Stimulated activated CD4-positive, alpha-beta T cell treated with anti-CD3 and anti-CD28 coated beads, Interleukin-12 subunit alpha, Interleukin-12 subunit beta, amount 100 ng/mL, for 4 hours (primary cell): ENCODE results near the gene SNX1.

ENCODE experiments used
- DNase-seq: peaks from one replicate; pipeline ENCODE4 v3.0.0-alpha.2; 2020

SNX1 gene

GRCh38 chr15:64148581-64148980 is 52.8 kb downstream of the SNX1 start:
- DNase-seq = no peak

- DNase-seq = no peak
Observed at GRCh38 chr15:64149424-64149823, 53.6 kb downstream of the SNX1 start.

DNA sequence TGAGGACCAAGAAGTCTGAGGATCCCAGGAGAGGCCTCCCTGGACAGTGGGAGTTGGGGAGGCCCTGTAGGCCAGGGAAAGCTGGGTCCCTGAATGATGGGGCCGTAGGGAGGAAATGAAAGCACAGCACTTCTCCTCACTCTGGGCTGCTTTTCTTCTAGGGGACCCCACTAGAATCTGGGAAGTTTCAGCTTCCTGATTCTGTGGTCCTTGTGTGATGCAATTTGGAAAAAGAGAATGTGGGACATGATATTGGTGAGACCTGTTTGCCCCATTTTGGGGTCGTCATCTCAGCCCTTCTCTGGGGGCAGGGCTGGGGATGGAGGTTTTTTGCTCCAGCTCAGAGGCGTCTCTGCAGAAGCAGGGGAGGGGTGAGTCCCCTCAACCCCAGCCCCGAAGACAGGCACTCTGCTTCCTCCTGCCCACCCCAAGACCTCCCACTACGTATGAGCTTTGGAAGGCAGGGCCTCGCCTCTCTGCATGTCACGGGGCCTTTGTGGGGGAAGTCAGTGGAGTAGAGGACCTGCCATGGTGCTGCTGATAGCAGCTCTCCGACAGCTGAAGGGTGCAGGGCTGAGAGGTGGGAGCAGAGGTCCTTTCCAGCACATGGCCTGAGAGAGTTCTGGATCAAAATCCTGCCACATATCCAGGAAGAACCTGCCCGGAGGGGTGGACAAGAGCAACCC is 54.3 kb downstream of the SNX1 start:
- no peak for DNase-seq

DNA sequence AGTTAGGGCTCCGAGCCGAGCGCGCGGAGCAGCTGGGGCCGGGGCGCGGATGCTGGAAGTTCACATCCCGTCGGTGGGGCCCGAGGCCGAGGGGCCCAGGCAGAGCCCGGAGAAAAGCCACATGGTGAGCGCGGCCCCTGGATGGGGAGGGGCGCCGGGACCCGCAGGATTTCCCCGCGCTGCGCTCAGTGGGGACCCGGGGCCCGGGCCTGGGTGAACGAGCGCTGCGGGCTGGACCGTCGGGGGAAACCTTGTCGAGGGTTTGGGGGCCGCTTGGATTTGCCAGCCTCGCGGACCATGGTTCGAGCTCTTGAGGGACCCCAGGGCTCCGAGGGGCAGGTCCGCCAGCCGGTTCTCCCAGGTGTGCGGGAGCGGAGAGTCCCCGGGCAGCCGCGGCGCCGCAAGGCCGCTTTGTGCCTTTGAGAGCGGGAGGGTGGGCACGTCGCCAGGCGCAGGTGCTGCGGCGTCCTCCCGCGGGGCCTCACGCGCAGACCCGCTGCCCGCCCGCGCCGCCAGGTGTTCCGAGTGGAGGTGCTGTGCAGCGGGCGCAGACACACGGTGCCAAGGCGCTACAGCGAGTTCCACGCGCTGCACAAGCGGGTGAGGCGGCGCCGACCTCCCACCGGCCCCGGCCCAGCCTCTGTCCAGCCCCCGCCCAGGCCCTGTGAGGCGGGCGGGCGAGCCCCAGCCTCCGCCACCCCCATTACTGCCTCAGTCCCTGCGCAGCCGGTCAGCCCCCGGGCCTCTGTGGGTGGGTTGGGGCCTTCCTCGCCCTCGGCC is 56.1 kb downstream of the SNX1 start, which contains the start of gene SNX22:
TSS of gene SNX22 (plus strand) at position 5 of the 780 bp plus-strand sequence. CDS start at position 50, 45 bp downstream.
- no peak for DNase-seq

DNA sequence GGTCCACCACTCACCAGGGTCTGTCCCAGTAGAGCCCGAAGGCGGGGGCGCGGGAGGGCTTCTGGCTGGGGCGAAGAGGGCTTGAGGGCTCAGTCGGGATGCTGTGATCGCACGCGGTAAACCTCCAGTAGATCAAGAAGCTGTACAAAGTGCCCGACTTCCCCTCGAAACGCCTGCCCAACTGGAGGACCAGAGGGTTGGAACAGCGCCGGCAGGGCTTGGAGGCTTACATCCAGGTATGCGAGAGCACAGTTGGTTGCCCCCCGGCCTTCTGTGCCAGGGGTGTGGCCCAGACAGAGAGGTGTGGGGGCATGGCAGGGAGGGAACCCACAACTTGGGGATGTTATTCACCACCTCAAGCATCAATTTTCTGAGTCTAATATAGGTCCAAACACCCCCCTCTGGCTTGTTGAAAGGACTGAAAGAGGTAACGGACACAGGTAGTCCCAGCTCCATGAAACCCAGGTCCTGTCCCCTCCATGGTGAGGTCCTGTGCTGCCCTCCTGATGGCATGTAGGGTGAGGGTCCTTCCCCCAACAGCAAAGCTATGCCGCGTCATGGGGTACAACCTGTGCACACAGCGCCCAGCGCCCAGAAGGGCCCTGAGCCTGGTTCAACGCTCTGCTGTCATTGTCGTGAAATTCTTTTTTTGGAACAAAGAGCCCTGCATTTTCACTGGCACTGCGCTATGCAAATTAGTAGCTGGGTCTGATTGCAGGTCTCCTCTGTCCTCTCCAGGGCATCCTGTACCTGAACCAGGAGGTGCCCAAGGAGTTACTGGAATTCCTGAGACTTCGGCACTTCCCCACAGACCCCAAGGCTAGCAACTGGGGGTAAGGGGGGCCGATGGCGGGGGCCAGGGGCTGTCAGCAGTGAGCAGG is 57.0 kb downstream of the SNX1 start:
- DNase-seq = no peak

DNA sequence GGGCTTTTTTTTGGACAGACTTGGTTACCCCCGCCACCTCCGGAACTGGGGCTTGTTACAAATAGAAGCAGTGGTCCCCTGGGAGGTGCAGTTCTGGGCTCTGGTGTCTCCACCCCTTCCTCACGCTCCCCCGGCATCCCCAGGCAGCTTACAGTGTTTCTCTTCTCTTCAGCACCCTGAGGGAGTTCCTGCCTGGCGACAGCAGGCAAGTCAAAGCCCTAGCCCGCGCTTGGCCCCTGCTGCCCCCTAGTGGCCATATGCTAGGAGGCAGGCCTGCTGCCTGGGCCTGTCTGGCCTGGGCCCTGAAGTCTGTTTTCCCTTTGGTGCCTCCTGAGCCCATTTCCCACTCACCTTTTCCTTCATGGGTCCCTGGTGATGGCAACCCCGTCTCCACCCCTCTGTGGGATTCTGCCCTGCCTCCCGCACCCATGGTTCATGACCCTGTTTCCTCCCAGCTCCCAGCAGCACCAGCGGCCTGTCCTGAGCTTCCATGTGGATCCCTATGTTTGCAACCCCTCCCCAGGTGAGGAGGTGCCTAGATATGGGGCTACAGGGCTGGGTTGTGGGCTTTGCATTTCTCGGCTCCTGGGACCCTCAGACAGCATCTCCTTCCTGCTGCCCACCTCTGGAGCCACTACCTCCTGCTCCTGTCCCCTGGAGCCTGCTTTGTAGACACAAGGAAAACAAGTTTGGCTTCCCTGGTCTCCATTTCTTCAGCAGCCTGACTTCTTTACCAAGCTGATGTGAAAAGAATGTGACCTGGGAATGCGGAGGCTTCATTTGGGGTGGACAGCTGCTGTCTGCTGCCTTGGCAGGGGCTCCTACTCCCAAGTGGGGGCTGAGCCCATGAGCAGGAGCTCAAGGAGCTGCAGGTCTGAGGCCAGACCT is 57.9 kb downstream of the SNX1 start:
- DNase-seq = peak; percentile 91

GRCh38 chr15:64155802-64156651 is 60.2 kb downstream of the SNX1 start:
- DNase-seq = no peak

GRCh38 chr15:64156652-64157331 is 61.0 kb downstream of the SNX1 start:
- DNase-seq = no peak

GRCh38 chr15:64157599-64158125 is 61.9 kb downstream of the SNX1 start:
- no peak for DNase-seq

GRCh38 chr15:64158363-64159134 is 62.8 kb downstream of the SNX1 start:
- no peak for DNase-seq

DNA sequence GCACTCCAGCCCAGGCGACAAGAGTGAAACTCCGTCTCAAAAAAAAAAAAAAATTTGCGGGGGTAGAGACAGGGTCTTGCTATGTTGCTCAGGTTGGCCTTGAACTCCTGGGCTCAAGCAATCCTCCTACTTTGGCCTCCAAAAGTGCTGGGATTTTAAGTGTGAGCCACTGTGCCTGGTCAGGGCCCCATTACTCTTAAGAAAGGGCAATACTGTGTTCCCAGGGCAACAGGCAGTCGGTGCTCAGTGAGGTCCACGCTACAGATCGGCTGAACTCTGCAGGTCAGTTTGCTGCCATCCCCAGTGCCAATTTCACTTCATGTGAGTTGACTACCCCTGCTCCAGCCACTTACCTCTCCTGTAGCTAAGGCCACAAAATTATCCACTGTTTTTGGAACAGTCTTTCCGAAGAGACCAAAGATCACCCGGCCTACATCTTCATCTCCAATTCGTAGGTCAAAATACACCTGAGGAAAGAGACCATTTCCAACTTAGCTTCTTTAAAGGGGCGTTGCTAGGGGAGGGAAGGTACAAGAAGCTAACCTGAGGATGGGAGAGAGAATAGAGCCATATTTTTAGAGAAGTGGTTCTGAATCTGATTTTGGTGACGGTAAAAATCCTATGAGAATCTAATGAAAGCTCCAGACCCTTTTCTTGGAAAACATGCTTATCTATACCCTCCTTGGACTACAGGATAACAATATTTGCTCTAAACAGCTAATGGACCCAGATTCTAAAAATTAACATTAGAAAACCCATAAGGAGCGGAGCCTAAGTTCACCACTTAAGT is 66.1 kb downstream of the SNX1 start:
- DNase-seq = no peak

GRCh38 chr15:64162478-64162868 is 66.7 kb downstream of the SNX1 start:
- DNase-seq = no peak

- DNase-seq = peak; percentile 95
Observed at GRCh38 chr15:64162869-64163658, 67.3 kb downstream of the SNX1 start, which contains the start of gene PPIB. TSS of gene PPIB (minus strand) at chr15:64163022. CDS start at chr15:64162986, 36 bp downstream.

GRCh38 chr15:64163659-64164362 is 68.0 kb downstream of the SNX1 start:
- no peak for DNase-seq

DNA sequence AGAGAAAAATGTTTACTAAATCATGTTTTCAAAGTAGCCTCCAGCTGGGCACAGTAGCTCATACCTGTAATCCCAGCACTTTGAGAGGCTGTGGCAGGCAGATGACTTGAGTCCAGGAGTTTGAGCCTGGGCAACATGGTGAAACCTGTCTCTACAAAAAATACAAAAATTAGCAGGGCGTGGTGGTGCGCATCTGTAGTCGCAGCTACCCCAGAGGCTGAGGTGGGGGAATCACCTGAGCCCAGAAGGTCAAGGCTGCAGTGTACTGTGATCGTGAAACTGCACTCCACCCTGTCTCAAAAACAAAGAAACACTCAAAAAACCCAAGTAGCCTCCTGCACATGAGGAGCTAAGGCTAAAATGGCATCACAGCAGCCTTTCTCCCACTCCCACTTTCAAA is 68.7 kb downstream of the SNX1 start:
- DNase-seq = no peak

DNA sequence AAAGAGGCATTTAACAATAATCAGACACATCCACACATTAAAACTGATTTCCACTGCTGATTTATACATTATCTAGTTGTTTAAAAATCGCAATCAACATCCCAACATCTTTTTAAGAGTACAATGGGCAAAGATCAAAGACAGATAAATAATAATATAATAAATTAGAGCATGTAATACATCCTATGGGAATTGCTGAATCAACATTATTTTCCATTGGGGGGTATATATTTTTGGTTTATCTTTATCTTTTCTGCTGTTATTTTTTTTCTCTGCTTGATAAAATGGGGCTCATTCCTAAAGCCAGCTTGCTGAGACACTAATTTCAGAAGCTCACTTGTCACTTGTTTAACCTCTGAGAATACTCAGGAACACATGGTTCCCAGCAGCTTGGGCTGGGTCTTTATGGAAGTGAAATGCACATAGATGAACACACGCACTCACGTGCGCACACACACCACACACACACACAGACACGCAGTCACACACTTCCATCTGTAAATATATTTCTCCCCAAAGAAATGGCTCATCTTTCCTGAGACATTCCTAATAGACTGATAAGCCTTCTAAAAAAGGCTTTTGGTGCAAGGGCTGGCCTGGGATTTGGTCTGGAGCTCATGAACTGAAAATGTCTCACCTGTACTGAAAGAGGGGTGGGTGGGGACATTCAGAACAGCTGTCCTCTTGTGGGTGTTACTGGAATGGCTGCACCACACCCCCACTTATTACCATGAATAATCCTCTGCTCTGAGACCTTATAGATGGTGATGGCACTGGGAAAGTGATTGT is 70.5 kb downstream of the SNX1 start:
- no peak for DNase-seq
